ENCODE results near the gene GOLGA6D. TPM values are rescaled to one million over a fixed set of nuclear protein-coding genes. Genes with fewer than 3 reads are reported as not detected.

GOLGA6D gene
- total RNA-seq, 4 donors from 2014 or later: 0.34 TPM; not detected in 3

GRCh38 chr15:75313116-75313845, 30.6 kb downstream of the GOLGA6D start:
- TF ChIP-seq, protein P1, sequence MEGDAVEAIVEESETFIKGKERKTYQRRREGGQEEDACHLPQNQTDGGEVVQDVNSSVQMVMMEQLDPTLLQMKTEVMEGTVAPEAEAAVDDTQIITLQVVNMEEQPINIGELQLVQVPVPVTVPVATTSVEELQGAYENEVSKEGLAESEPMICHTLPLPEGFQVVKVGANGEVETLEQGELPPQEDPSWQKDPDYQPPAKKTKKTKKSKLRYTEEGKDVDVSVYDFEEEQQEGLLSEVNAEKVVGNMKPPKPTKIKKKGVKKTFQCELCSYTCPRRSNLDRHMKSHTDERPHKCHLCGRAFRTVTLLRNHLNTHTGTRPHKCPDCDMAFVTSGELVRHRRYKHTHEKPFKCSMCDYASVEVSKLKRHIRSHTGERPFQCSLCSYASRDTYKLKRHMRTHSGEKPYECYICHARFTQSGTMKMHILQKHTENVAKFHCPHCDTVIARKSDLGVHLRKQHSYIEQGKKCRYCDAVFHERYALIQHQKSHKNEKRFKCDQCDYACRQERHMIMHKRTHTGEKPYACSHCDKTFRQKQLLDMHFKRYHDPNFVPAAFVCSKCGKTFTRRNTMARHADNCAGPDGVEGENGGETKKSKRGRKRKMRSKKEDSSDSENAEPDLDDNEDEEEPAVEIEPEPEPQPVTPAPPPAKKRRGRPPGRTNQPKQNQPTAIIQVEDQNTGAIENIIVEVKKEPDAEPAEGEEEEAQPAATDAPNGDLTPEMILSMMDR (IDR thresholded peaks at IDR 0.05; ENCODE audit: low read depth): no peak

DNA sequence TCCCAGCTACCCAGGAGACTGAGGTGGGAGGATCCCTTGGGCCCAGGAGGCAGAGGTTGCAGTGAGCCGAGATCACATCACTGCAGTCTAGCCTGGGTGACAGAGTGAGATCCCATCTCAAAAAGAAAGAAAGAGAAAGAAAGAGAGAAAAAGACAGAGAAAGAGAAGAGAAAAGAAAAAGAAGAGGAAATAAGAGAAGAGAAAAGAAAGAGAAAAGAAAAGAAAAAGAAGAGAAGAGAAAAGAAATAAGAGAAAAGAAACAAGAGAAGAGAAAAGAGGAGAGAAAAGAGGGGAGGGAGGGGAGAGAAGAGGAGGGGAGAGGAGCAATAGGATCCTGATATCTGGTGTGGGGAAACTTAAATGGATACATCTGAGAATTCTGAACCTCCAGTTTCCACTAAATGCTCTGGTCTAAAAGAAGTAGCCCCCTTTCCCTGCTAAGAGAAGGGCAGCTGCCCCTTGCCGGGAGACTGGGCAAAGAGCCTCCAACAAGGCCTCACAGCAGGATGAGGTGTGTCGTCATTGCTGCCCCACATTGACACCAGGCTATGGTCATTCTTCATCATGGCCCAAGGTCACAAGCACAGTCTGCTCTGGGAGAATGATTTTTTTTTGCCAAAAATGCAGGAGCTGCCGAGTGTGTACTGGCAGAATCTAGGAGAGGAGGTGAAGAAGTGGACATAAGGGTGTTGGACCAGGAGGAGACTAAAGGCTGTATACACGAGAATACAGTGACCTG, 32.1 kb downstream of the GOLGA6D start:
- TF ChIP-seq, protein P1 (IDR thresholded peaks at IDR 0.05; ENCODE audit: low read depth): no peak

GRCh38 chr15:75321711-75322110, 39.1 kb downstream of the GOLGA6D start:
- TF ChIP-seq, protein P1 (IDR thresholded peaks at IDR 0.05; ENCODE audit: low read depth): no peak

DNA sequence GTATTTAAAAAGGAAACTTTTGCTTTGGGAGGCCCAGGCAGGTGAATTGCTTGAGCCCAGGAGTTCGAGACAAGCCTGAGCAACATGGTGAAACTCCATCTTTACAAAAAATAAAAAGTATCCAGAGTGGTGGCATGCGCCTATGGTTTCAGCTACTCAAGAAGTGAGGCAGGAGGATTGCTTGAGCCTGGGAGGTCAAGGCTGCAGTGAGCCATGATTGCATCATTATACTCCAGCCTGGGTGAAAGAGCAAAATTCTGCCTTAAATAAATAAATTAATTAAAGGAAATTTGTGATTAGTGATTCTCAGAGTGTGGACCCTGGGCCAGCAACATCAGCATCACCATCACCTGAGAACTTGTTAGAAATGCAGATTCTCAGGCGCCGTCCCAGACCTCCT, 43.3 kb downstream of the GOLGA6D start:
- TF ChIP-seq, protein P1 (IDR thresholded peaks at IDR 0.05; ENCODE audit: low read depth): no peak

DNA sequence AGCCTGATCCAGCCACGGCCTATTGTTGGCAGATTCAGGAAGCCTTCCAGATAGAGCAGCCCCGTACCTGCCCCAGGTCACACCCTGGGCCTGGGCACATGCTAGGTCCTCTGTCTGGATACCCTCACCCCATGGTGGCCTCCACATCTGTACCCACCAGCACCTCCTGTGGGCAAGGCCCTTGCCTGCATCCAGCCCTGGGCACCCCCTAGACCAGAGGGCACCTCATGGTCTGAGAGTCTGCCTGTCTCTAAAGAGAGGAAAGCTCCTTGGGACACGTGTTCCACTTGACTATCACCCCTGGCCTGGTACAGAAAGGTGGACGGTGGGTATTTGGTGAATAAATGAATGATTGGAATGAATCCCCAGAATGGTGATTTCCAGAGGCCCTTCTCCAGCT, 44.4 kb downstream of the GOLGA6D start:
- TF ChIP-seq, protein P1 (IDR thresholded peaks at IDR 0.05; ENCODE audit: low read depth): no peak

DNA sequence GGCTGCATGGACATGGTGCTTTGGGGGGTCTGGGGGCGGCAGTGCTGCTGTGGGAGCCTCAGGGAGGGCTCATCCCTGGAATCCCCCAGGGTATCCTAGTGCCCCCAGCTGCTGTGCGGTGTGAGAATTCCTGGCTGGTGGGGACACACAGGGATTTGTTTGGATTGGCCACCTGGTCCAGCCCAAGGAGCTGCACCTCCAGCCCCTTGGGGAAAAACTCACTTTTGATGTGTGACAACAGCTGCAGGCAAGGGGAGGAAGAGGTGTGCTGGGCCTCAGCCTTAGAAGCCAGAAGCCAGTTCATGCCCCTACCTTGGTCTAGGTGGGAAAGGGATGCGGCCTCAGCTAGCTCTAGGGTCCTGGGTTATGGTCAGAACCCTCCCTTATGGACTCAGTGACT, 44.9 kb downstream of the GOLGA6D start:
- TF ChIP-seq, protein P1 (IDR thresholded peaks at IDR 0.05; ENCODE audit: low read depth): no peak

DNA sequence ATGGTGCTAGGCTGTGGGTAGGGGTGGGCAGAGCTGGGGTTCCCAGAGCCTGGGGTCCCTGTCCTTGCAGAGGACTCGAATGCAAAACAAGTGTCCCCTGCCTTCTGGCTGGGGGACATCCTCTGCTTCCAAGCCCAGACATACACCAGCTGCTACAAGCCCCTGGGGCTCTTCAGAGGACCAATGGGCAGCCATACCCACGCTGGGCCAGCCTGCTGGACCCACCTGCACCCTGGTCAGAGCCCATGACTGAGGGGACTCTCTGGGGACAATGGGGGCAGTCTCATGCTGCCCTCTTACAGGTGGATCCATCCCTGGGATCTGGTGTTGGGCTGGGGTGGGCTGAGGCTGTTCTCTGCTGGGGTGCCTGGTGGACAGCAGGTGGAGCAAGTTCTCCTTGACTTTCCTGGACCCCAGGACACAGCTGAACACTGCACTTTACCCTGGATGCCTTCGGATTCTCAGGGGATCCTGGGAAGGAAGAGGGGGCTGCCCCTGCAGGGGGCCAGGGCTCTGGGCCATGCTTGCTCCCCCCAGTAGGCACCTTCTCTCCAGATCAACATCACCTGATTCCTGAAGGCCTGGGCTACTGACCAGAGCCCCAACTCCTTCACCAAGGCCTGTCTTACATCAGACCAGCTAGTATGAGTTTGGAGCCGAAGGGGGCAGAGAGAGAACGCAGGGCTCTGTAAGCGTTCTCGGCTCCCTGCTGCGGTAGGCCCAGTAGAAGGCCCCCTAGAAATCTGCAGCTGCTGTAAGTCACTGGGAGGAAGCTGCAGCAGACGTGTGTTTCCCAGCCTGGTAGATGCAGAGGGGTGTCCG, 46.1 kb downstream of the GOLGA6D start:
- TF ChIP-seq, protein P1 (IDR thresholded peaks at IDR 0.05; ENCODE audit: low read depth): no peak

Data from subcutaneous adipose tissue (tissue), 4 donors.